ENCODE results near the gene ERCC4.
"Not testable (repeated sequence)": the region's sequence is repeated elsewhere in the genome, so short reads cannot be mapped to it uniquely, and the experiment has no call there.

GRCh38 chr16:13904822-13905221 lies 15.1 kb upstream of the ERCC4 start:
- TF ChIP-seq, protein P1, sequence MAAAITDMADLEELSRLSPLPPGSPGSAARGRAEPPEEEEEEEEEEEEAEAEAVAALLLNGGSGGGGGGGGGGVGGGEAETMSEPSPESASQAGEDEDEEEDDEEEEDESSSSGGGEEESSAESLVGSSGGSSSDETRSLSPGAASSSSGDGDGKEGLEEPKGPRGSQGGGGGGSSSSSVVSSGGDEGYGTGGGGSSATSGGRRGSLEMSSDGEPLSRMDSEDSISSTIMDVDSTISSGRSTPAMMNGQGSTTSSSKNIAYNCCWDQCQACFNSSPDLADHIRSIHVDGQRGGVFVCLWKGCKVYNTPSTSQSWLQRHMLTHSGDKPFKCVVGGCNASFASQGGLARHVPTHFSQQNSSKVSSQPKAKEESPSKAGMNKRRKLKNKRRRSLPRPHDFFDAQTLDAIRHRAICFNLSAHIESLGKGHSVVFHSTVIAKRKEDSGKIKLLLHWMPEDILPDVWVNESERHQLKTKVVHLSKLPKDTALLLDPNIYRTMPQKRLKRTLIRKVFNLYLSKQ (tag by site-specific recombination; IDR thresholded peaks at IDR 0.05; ENCODE audit: borderline replicate concordance) = not testable (repeated sequence)
- TF ChIP-seq ZNF747 (tag by site-specific recombination; IDR thresholded peaks at IDR 0.05); ZNF121 (tag by site-specific recombination; IDR thresholded peaks at IDR 0.05); ZBTB49 (tag by site-specific recombination; IDR thresholded peaks at IDR 0.05; ENCODE audit: low read depth); ZBTB21 (tag by site-specific recombination; IDR thresholded peaks at IDR 0.05); ZNF274 (IDR thresholded peaks at IDR 0.05; ENCODE audit: low read length); ZNF274 (tag by site-specific recombination; IDR thresholded peaks at IDR 0.05; ENCODE audit: borderline replicate concordance); CTCF (tag by site-specific recombination; IDR thresholded peaks at IDR 0.05); ZNF311 (tag by site-specific recombination; IDR thresholded peaks at IDR 0.05; ENCODE audit: borderline replicate concordance); SP2 (tag by site-specific recombination; IDR thresholded peaks at IDR 0.05); ZBTB1 (tag by site-specific recombination; IDR thresholded peaks at IDR 0.05); ZNF280C (tag by site-specific recombination; IDR thresholded peaks at IDR 0.05); ZNF350 (tag by site-specific recombination; IDR thresholded peaks at IDR 0.05): not testable (repeated sequence)
- TF ChIP-seq, protein P2, sequence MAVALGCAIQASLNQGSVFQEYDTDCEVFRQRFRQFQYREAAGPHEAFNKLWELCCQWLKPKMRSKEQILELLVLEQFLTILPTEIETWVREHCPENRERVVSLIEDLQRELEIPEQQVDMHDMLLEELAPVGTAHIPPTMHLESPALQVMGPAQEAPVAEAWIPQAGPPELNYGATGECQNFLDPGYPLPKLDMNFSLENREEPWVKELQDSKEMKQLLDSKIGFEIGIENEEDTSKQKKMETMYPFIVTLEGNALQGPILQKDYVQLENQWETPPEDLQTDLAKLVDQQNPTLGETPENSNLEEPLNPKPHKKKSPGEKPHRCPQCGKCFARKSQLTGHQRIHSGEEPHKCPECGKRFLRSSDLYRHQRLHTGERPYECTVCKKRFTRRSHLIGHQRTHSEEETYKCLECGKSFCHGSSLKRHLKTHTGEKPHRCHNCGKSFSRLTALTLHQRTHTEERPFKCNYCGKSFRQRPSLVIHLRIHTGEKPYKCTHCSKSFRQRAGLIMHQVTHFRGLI (tag by site-specific recombination; IDR thresholded peaks at IDR 0.05) = not testable (repeated sequence)
- TF ChIP-seq, protein P3, sequence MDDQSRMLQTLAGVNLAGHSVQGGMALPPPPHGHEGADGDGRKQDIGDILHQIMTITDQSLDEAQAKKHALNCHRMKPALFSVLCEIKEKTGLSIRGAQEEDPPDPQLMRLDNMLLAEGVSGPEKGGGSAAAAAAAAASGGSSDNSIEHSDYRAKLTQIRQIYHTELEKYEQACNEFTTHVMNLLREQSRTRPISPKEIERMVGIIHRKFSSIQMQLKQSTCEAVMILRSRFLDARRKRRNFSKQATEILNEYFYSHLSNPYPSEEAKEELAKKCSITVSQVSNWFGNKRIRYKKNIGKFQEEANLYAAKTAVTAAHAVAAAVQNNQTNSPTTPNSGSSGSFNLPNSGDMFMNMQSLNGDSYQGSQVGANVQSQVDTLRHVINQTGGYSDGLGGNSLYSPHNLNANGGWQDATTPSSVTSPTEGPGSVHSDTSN (CRISPR knock-in tag; IDR thresholded peaks at IDR 0.05) = not testable (repeated sequence)
